Neutrophil (primary cell): ENCODE data around the gene TMEM39B.

ENCODE experiments used
- H3K27ac ChIP-seq: fragments of 200-600 bp; sonication (generic); 2 replicates; pipeline ENCODE4 v1.5.1; 2016; ENCODE audit warnings: mild to moderate bottlenecking, moderate library complexity
- H3K27me3 ChIP-seq: fragments of 200-600 bp; sonication (generic); 2 replicates; pipeline ENCODE4 v1.6.0; 2016; ENCODE audit warnings: mild to moderate bottlenecking
- H3K36me3 ChIP-seq: fragments of 200-600 bp; sonication (generic); 2 replicates; pipeline ENCODE4 v1.5.1; 2017
- H3K4me1 ChIP-seq, 2 experiments: fragments of 200-600 bp in 1 of 2; sonication (generic) in 1 of 2; 1 replicate in 1 of 2; 2 replicates in 1 of 2; pipeline versions ENCODE4 v1.5.1 to v1.6.1; 2013 to 2016; ENCODE audit warnings: low read depth in 1 of 2, low read length in 1 of 2, mild to moderate bottlenecking in 1 of 2, moderate library complexity in 1 of 2; ENCODE audit not compliant: control insufficient read depth in 1 of 2, insufficient read depth in 1 of 2
- H3K4me3 ChIP-seq, 2 experiments: fragments of 200-600 bp in 1 of 2; sonication (generic) in 1 of 2; 1 replicate in 1 of 2; 2 replicates in 1 of 2; pipeline ENCODE4 v1.5.1; 2013 to 2016; ENCODE audit warnings: low read depth in 1 of 2, low read length in 1 of 2, mild to moderate bottlenecking in 1 of 2, moderate library complexity in 1 of 2
- H3K9me3 ChIP-seq: fragments of 200-600 bp; sonication (generic); 2 replicates; pipeline ENCODE4 v1.5.1; 2016
- CTCF ChIP-seq: fragments of 200-600 bp; sonication (generic); IDR thresholded peaks from 2 replicates; pipeline ENCODE4 v1.5.1; 2016; ENCODE audit warnings: antibody characterized with exemption

Gene TMEM39B

GRCh38 chr1:32032275-32032615, 40.5 kb upstream of the TMEM39B start:
- H3K4me1 ChIP-seq = no peaks in the 10 kb centered on the region
- no peaks in the 10 kb centered on the region for H3K27me3 ChIP-seq
- TF ChIP-seq CTCF = no peak
- H3K4me3 ChIP-seq = no peak overlapping the region
- H3K27ac ChIP-seq = no peak overlapping the region
- no peaks in the 10 kb centered on the region for H3K9me3 ChIP-seq
- peaks cover 49% of the 10 kb centered on the region for H3K36me3 ChIP-seq

GRCh38 chr1:32035119-32035518, 37.6 kb upstream of the TMEM39B start:
- peaks cover 49% of the 10 kb centered on the region for H3K36me3 ChIP-seq
- TF ChIP-seq CTCF = no peak
- no peaks in the 10 kb centered on the region for H3K4me1 ChIP-seq
- no peak overlapping the region for H3K27ac ChIP-seq
- H3K4me3 ChIP-seq = no peak overlapping the region
- H3K9me3 ChIP-seq = no peaks in the 10 kb centered on the region
- H3K27me3 ChIP-seq = no peaks in the 10 kb centered on the region

DNA sequence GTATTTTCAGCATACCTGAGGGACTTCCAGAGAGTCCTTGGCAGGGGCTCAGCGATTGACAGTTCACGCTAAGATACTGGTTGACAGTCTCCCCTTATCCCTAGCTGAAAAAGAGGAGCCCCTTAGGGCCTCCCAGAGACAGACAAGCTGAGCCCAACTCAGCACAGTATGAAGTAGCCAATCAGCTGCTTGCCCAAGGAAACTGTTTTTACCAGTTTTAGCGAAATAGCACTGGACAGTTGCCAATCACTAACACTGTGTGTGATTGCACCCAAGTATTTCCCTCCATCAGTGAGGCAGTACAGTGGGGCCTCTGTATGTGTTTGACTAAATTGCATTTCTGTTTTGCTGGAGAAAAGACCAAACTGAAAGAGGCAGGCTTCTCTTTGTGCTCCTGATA, 32.0 kb upstream of the TMEM39B start:
- peaks cover 0 to 6% of the 10 kb centered on the region in 2 experiments for H3K4me1 ChIP-seq
- no peak overlapping the region for H3K4me3 ChIP-seq
- no peaks in the 10 kb centered on the region for H3K27me3 ChIP-seq
- peaks cover 2% of the 10 kb centered on the region for H3K36me3 ChIP-seq
- no peak overlapping the region for H3K27ac ChIP-seq
- no peaks in the 10 kb centered on the region for H3K9me3 ChIP-seq
- TF ChIP-seq CTCF = no peak

DNA sequence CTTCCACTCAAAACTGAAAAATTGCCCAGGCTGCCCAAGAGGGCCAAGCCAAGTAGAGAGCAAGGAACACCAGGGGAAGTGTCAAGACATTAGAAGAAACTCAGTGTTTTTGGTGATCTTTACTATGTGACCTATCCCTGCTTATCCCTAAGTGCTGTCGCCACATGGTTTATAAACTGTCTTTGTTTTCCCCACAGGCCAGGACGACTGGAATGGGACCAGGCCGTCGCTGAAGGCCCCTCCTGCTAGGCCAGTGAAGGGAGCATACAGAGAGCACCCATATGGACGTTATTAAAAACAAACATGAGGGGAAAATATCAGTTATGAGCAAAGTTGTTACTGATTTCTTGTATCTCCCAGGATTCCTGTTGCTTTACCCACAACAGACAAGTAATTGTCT, 30.4 kb upstream of the TMEM39B start:
- no peak for TF ChIP-seq CTCF
- Histone ChIP-seq H3K27ac (no peak overlapping the region), H3K36me3 (peaks cover 12% of the 10 kb centered on the region), H3K4me3 (no peak overlapping the region), H3K4me1 (peaks cover 0 to 13% of the 10 kb centered on the region in 2 experiments), H3K9me3 (no peaks in the 10 kb centered on the region), H3K27me3 (no peaks in the 10 kb centered on the region)

- Histone ChIP-seq H3K27me3 (no peaks in the 10 kb centered on the region), H3K36me3 (peaks cover 30% of the 10 kb centered on the region), H3K9me3 (no peaks in the 10 kb centered on the region), H3K4me1 (peaks cover 0 to 13% of the 10 kb centered on the region in 2 experiments), H3K27ac (peak overlapping the region; percentile 4), H3K4me3 (no peak overlapping the region)
- no peak for TF ChIP-seq CTCF
Observed at GRCh38 chr1:32044234-32044633, 28.5 kb upstream of the TMEM39B start.

GRCh38 chr1:32045772-32046171, 27.0 kb upstream of the TMEM39B start:
- H3K27ac ChIP-seq = peak overlapping the region; percentile 63
- peaks cover 43% of the 10 kb centered on the region for H3K36me3 ChIP-seq
- H3K4me1 ChIP-seq = peaks cover 0 to 13% of the 10 kb centered on the region in 2 experiments
- TF ChIP-seq CTCF = no peak
- no peaks in the 10 kb centered on the region for H3K9me3 ChIP-seq
- H3K27me3 ChIP-seq = no peaks in the 10 kb centered on the region
- H3K4me3 ChIP-seq = no peak overlapping the region
